Diencephalon (tissue), 1 donor: ENCODE results near the gene ZNF474. TPM values are rescaled to one million over a fixed set of nuclear protein-coding genes. Genes with fewer than 3 reads are reported as not detected.

ENCODE experiments used
- total RNA-seq: library from RNA; depleted of rRNA; stranded (reverse); fragments of >200 nt; gene quantifications from one replicate; pipeline ENCODE4 v1.2.3, GENCODE V29; 2014

Gene ZNF474
- total RNA-seq, result 9.7 TPM

DNA sequence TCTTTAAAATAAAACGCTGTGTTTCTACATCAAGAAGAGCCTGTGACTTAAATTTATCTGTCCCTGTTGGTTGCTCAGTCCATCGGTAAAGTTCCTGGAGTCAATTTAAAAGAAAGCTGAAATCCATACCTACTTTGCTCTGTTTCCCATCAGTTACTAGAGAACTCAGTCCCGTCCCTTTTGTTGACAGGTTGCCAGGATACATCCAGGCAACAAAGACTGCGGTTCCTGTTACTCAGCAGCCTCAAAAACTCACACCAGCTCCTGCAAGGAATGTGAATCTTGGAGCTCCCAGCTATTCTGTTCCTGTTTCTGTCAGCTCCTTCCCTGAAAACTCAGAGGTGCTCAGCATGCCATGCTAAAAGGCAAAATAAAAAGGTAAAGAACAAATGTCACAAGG lies at the start of gene ZNF474:
Gene ZNF474, plus strand, starts transcription at position 241 of the 400 bp plus-strand sequence. CDS start 22,445 bp downstream, outside the sequence.

Other genes starting within 250 kb of the ZNF474 start
- 36.2 TPM for gene SRFBP1, start 167.6 kb upstream of the ZNF474 start, total RNA-seq
- 4.6 TPM for gene LOX, start 51.3 kb upstream of the ZNF474 start, total RNA-seq
- 48.2 TPM for gene SNCAIP, start 182.7 kb downstream of the ZNF474 start, total RNA-seq